ENCODE measurements around the gene OOSP4A. TPM values are rescaled to one million over a fixed set of nuclear protein-coding genes. Genes with fewer than 3 reads are reported as not detected.

The OOSP4A gene
- total and polyA plus RNA-seq, 2 of the 13 experiments (the other 11 are each of a cell fraction or from before 2014, with no cell fraction given) = not detected

GRCh38 chr11:59960502-59961381 lies 3.1 kb upstream of the OOSP4A start (continued):
- TF ChIP-seq ZNF142 (CRISPR knock-in tag; IDR thresholded peaks at IDR 0.05) = no peak
- TF ChIP-seq GTF2F1 (IDR thresholded peaks at IDR 0.05; ENCODE audit: low read length) = no peak
- TF ChIP-seq IRX3 (CRISPR knock-in tag; IDR thresholded peaks at IDR 0.05; ENCODE audit: borderline replicate concordance, low read depth) = no peak
- no peak for TF ChIP-seq REST (IDR thresholded peaks at IDR 0.05; ENCODE audit: borderline replicate concordance in 1 of 2, low read depth in 1 of 2, low read length in 2 of 2)
- no peak for TF ChIP-seq ZBTB49 (CRISPR knock-in tag; IDR thresholded peaks at IDR 0.05; ENCODE audit: borderline replicate concordance)
- no peak for TF ChIP-seq AKAP8 (CRISPR knock-in tag; IDR thresholded peaks at IDR 0.05)
